Stomach (tissue), 4 donors: ENCODE results near the gene CABLES1.

Experiments
- CTCF ChIP-seq, 7 experiments: fragments of 450-650 bp in 4 of 7; fragments of 200-600 bp in 3 of 7; sonication (generic) in 3 of 7; IDR thresholded peaks; one replicate each; pipeline ENCODE4 v1.5.1; 2016 to 2019; ENCODE audit warnings: antibody characterized with exemption in 7 of 7, control low read depth in 2 of 7, mild to moderate bottlenecking in 1 of 7
- EP300 ChIP-seq: sonication (generic); formaldehyde crosslinking; IDR thresholded peaks from one replicate; pipeline ENCODE4 v1.6.1; 2017; ENCODE audit warnings: antibody characterized with exemption
- POLR2A ChIP-seq, 4 donors: fragments of 450-650 bp; IDR thresholded peaks; one replicate each; pipeline ENCODE4 v1.6.1; 2016; ENCODE audit warnings: antibody characterized with exemption in 4 of 4, control low read depth in 2 of 4, mild to moderate bottlenecking in 1 of 4, moderate library complexity in 1 of 4
- POLR2AphosphoS5 ChIP-seq, 3 donors: sonication (generic); formaldehyde crosslinking; IDR thresholded peaks; one replicate each; pipeline ENCODE4 v1.6.1; 2016; ENCODE audit warnings: antibody characterized with exemption in 3 of 3

DNA sequence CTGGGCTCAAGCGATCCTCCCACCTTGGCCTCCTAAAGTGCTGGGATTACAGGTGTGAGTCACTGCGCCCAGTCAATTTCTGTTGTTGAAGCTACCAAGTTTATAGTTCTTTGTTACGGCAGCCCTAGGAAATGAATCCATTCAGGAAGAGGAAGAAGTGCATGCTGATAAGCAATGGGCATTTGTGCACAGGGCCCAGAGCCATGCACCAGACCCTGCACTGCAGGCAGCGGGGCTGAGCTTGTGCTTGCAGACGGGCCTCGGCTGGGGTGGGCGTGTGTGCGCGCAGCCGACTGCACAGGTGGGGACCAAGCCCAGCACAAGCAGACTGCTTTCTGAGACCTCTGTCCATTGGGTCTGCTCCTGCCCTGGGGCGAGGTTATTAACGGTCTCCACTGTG is 144.6 kb downstream of the CABLES1 start:
- no peak for TF ChIP-seq POLR2A (IDR thresholded peaks at IDR 0.05)
- no peak for TF ChIP-seq CTCF (IDR thresholded peaks at IDR 0.05)
- TF ChIP-seq POLR2AphosphoS5 (IDR thresholded peaks at IDR 0.05) = no peak
- no peak for TF ChIP-seq EP300
